WTC11 (cell line): ENCODE results near the gene SPSB3.

Experiments
- ATF2 ChIP-seq: sonication (generic); formaldehyde crosslinking; IDR thresholded peaks from 2 replicates; pipeline ENCODE4 v1.8.1; 2022; ENCODE audit warnings: low read depth, missing genetic modification reagents, borderline replicate concordance
- ATF3 ChIP-seq: sonication (generic); formaldehyde crosslinking; conservative IDR thresholded peaks from 2 replicates; pipeline ENCODE4 v1.8.1; 2022; ENCODE audit warnings: mild to moderate bottlenecking, missing genetic modification reagents
- ATF6 ChIP-seq: sonication (generic); formaldehyde crosslinking; IDR thresholded peaks from 2 replicates; pipeline ENCODE4 v1.8.1; 2023; ENCODE audit warnings: mild to moderate bottlenecking, missing genetic modification reagents
- CREB1 ChIP-seq: sonication (generic); formaldehyde crosslinking; IDR thresholded peaks from 2 replicates; pipeline ENCODE4 v1.8.0; 2023; ENCODE audit warnings: mild to moderate bottlenecking, missing genetic modification reagents
- CTCF ChIP-seq: fragments of 200-600 bp; IDR thresholded peaks from 2 replicates; pipeline ENCODE4 v1.8.0; 2022; ENCODE audit warnings: antibody characterized with exemption
- IRF2 ChIP-seq: sonication (generic); formaldehyde crosslinking; IDR thresholded peaks from 2 replicates; pipeline ENCODE4 v1.8.0; 2022; ENCODE audit warnings: low read depth, missing genetic modification reagents, borderline replicate concordance
- MAX ChIP-seq: sonication (generic); formaldehyde crosslinking; IDR thresholded peaks from 2 replicates; pipeline ENCODE4 v1.8.0; 2022; ENCODE audit warnings: mild to moderate bottlenecking, missing genetic modification reagents
- RELA ChIP-seq: sonication (generic); formaldehyde crosslinking; IDR thresholded peaks from 2 replicates; pipeline ENCODE4 v1.8.1; 2022; ENCODE audit warnings: missing genetic modification reagents, mild to moderate bottlenecking, borderline replicate concordance
- STAT6 ChIP-seq: sonication (generic); formaldehyde crosslinking; conservative IDR thresholded peaks from 2 replicates; pipeline ENCODE4 v1.8.1; 2023; ENCODE audit warnings: mild to moderate bottlenecking, low read depth, missing genetic modification reagents, moderate library complexity
- ZNF532 ChIP-seq: fragments of 250-450 bp; sonication (Bioruptor Pico); IDR thresholded peaks from 2 replicates; pipeline ENCODE4 v1.9.0; 2021; ENCODE audit warnings: mild to moderate bottlenecking, borderline replicate concordance

GRCh38 chr16:1747934-1748333, 34.4 kb downstream of the SPSB3 start:
- TF ChIP-seq CTCF (no peak), MAX (no peak), ZNF532 (no peak), IRF2 (no peak), ATF6 (CRISPR knock-in tag) (no peak), STAT6 (CRISPR knock-in tag) (no peak), RELA (CRISPR knock-in tag) (no peak), CREB1 (CRISPR knock-in tag) (no peak), ATF3 (CRISPR knock-in tag) (no peak), ATF2 (CRISPR knock-in tag) (no peak)
